Fibroblast of lung (primary cell): ENCODE measurements around the gene PRDX2. TPM values are rescaled to one million over a fixed set of nuclear protein-coding genes. Genes with fewer than 3 reads are reported as not detected.

Experiments
- DNase-seq, 2 donors: peaks; one replicate each; pipeline versions ENCODE4 v3.0.0 to v3.0.0-alpha.2; 2010; ENCODE audit warnings: low read depth in 2 of 2
- H2AFZ ChIP-seq: 2 replicates; pipeline ENCODE4 v1.5.1; 2012; ENCODE audit warnings: low read length, control low read depth, inconsistent platforms
- H3K27ac ChIP-seq: 2 replicates; pipeline ENCODE4 v1.5.1; 2011; ENCODE audit warnings: low read length, control low read depth; ENCODE audit not compliant: insufficient read depth
- H3K27me3 ChIP-seq: 2 replicates; pipeline ENCODE4 v1.5.1; 2011; ENCODE audit warnings: mild to moderate bottlenecking, low read length; ENCODE audit not compliant: control insufficient read depth, insufficient read depth
- H3K36me3 ChIP-seq: 2 replicates; pipeline ENCODE4 v1.5.1; 2011; ENCODE audit warnings: low read length; ENCODE audit not compliant: control insufficient read depth, insufficient read depth
- H3K4me1 ChIP-seq: 2 replicates; pipeline ENCODE4 v1.5.1; 2011; ENCODE audit warnings: low read length; ENCODE audit not compliant: control insufficient read depth, insufficient read depth; ENCODE audit errors: extremely low read depth
- H3K4me2 ChIP-seq: 2 replicates; pipeline ENCODE4 v1.5.1; 2011; ENCODE audit warnings: low read length, control low read depth; ENCODE audit not compliant: insufficient read depth; ENCODE audit errors: extremely low read depth
- H3K4me3 ChIP-seq, 4 experiments: fragments of 200-600 bp in 1 of 4; sonication (generic) in 1 of 4; replicated peaks in 1 of 4; 2 replicates each; pipeline ENCODE4 v1.5.1; 2011 to 2016; ENCODE audit warnings: low read length in 4 of 4, low read depth in 3 of 4, mild to moderate bottlenecking in 3 of 4, control low read depth in 2 of 4, inconsistent platforms in 1 of 4, mixed read lengths in 1 of 4; ENCODE audit not compliant: insufficient read depth in 1 of 4; ENCODE audit errors: control extremely low read depth in 1 of 4
- H3K79me2 ChIP-seq: 2 replicates; pipeline ENCODE4 v1.5.1; 2012; ENCODE audit warnings: mild to moderate bottlenecking, low read length, inconsistent platforms; ENCODE audit not compliant: control insufficient read depth, insufficient read depth
- H3K9ac ChIP-seq: 2 replicates; pipeline ENCODE4 v1.5.1; 2011; ENCODE audit warnings: mild to moderate bottlenecking, low read length, control low read depth; ENCODE audit not compliant: insufficient read depth
- H3K9me3 ChIP-seq: 2 replicates; pipeline ENCODE4 v1.5.1; 2012; ENCODE audit warnings: low read depth, low read length; ENCODE audit not compliant: control insufficient read depth, insufficient read depth
- H4K20me1 ChIP-seq: 2 replicates; pipeline ENCODE4 v1.5.1; 2011; ENCODE audit warnings: low read length; ENCODE audit not compliant: control insufficient read depth, insufficient read depth; ENCODE audit errors: extremely low read depth
- EZH2 ChIP-seq: IDR thresholded peaks from 2 replicates; pipeline ENCODE4 v1.5.1; 2012; ENCODE audit warnings: low read length, control low read depth, mild to moderate bottlenecking; ENCODE audit errors: missing control alignments
- polyA plus RNA-seq, 2 donors: library from polyadenylated mRNA; depleted of rRNA in 1 of 2; stranded (reverse) in 1 of 2; unstranded in 1 of 2; fragments of >200 nt; gene quantifications; 2 replicates each; pipeline ENCODE4 v1.2.1, GENCODE V29; 2011 to 2012; ENCODE audit warnings: missing spikeins in 1 of 2
- total RNA-seq: library from RNA; depleted of rRNA; stranded (reverse); fragments of >200 nt; gene quantifications from 2 replicates; pipeline ENCODE4 v1.2.1, GENCODE V29; 2014
- TF ChIP-seq, protein P1 (sequence below), 2 donors: IDR thresholded peaks in 1 of 2; conservative IDR thresholded peaks in 1 of 2; 1 replicate in 1 of 2; 2 replicates in 1 of 2; pipeline ENCODE4 v1.5.1; 2011 to 2012; ENCODE audit warnings: low read length in 2 of 2, control low read depth in 1 of 2, inconsistent platforms in 1 of 2, low read depth in 1 of 2, mild to moderate bottlenecking in 1 of 2

PRDX2 gene
- total and polyA plus RNA-seq, 2 donors (not counting 1 experiment from before 2014, with no cell fraction given) = 186 to 228 TPM

DNA sequence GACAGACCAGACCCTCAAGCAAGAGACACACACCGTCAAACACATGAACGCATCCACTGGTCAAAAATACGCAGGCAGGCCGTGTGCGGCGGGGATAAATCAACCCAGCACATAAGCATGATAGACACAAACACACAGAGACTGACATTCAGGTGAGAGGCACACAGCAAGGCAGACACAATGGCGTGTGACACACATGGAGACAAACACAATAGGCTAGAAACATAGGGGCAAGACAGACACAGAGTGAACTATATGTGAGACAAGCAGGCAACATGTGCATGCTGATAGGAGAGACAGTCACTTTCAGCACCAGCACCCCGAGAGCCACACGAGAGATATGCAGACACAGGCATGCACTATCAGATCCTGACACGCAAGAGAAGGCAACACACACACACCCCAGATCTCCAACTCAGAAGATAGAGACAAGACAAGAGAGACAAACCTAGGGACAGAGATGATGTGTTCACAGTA lies 17.2 kb downstream of the PRDX2 start:
- no peak for DNase-seq

DNA sequence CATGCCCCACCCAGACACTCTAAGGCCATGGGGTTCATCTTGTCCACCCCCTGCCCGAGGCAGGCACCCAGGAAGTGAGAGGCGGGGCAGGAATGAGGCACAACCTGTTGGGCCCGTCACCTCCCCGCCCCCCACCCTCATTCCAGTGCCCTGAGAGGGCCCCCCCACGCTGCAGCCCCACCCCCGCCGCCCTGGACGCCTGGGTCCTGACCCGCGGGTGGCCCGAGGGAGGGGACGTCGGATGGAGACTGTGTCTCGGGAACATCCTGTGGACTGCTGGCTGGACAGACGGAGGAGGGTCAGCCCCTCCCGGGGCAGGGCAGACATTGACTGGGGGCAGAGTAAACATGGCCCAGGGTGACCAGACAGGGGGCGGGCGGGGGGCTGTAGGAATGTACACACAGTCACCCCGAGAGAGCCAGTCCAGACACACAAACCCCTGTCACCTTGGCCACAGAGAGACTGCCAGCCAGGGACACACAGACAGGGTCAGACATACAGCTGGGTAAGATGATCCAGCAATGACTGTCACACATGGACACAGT lies 17.7 kb downstream of the PRDX2 start:
- H2AFZ ChIP-seq = no peak overlapping the region
- TF ChIP-seq EZH2 = no peak
- TF ChIP-seq, protein P1, sequence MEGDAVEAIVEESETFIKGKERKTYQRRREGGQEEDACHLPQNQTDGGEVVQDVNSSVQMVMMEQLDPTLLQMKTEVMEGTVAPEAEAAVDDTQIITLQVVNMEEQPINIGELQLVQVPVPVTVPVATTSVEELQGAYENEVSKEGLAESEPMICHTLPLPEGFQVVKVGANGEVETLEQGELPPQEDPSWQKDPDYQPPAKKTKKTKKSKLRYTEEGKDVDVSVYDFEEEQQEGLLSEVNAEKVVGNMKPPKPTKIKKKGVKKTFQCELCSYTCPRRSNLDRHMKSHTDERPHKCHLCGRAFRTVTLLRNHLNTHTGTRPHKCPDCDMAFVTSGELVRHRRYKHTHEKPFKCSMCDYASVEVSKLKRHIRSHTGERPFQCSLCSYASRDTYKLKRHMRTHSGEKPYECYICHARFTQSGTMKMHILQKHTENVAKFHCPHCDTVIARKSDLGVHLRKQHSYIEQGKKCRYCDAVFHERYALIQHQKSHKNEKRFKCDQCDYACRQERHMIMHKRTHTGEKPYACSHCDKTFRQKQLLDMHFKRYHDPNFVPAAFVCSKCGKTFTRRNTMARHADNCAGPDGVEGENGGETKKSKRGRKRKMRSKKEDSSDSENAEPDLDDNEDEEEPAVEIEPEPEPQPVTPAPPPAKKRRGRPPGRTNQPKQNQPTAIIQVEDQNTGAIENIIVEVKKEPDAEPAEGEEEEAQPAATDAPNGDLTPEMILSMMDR (conservative IDR thresholded peaks at IDR 0.05 in 1 of 2, IDR thresholded peaks at IDR 0.05 in 1 of 2; ENCODE audit: low read depth in 1 of 2, low read length in 2 of 2) = no peak
- no peak for DNase-seq

More for the DNA sequence above, 17.2 kb downstream of the PRDX2 start:
- H3K4me3 ChIP-seq = no peak overlapping the region
- H3K79me2 ChIP-seq = no peaks in the 10 kb centered on the region
- H3K4me2 ChIP-seq = no peak overlapping the region
- peak overlapping the region; percentile 0 for H3K27ac ChIP-seq
- H3K9ac ChIP-seq = peak overlapping the region; percentile 3
- TF ChIP-seq EZH2 = no peak
- TF ChIP-seq, protein P1 (conservative IDR thresholded peaks at IDR 0.05 in 1 of 2, IDR thresholded peaks at IDR 0.05 in 1 of 2; ENCODE audit: low read depth in 1 of 2, low read length in 2 of 2) = no peak
- H3K36me3 ChIP-seq = no peaks in the 10 kb centered on the region
- H3K27me3 ChIP-seq = no peaks in the 10 kb centered on the region
- H2AFZ ChIP-seq = no peak overlapping the region
- no peaks in the 10 kb centered on the region for H4K20me1 ChIP-seq
- H3K4me1 ChIP-seq = peaks cover 45% of the 10 kb centered on the region
- H3K9me3 ChIP-seq = no peaks in the 10 kb centered on the region

DNA sequence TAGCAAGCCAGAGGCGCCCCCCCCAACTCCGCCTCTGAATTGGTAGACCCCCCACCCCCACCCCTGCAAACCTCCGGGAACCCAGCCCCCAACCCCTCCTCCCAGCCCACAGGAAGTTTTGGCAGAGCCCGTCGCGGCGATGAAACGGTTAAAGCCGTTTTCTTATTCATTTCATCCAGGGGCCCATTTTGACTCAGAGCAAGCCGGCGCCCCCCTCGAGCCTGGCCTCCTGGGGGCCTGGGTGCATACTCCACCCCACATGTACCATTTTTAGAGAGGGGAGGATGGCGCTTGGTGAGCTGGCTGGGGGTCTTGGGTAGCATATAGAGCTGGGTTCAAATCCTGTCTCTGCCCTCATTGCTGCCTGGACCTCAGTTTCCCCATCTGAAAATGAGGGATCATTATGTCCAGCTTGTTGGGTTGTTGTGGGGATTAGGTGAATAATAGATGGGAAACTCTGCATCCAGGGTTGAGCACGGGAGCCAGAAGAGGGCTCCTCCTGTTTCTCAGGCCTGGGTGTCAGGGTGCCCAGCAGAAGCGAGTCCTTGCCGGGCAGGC lies 18.2 kb downstream of the PRDX2 start:
- TF ChIP-seq EZH2 = no peak
- TF ChIP-seq, protein P1 (conservative IDR thresholded peaks at IDR 0.05 in 1 of 2, IDR thresholded peaks at IDR 0.05 in 1 of 2; ENCODE audit: low read depth in 1 of 2, low read length in 2 of 2) = no peak
- peak overlapping the region in 1 of 4 experiments; percentile 57 for H3K4me3 ChIP-seq
- H3K27ac ChIP-seq = peak overlapping the region; percentile 88

More for the DNA sequence above, 17.7 kb downstream of the PRDX2 start:
- Histone ChIP-seq H3K27ac (peak overlapping the region; percentile 88), H3K9ac (peak overlapping the region; percentile 76), H3K9me3 (no peaks in the 10 kb centered on the region), H4K20me1 (no peaks in the 10 kb centered on the region), H3K4me2 (peak overlapping the region; percentile 48), H3K36me3 (no peaks in the 10 kb centered on the region), H3K79me2 (no peaks in the 10 kb centered on the region), H3K27me3 (no peaks in the 10 kb centered on the region), H3K4me3 (no peak overlapping the region), H3K4me1 (peaks cover 45% of the 10 kb centered on the region)

More for the DNA sequence above, 18.2 kb downstream of the PRDX2 start:
- Histone ChIP-seq H3K9ac (peak overlapping the region; percentile 76), H3K27me3 (no peaks in the 10 kb centered on the region), H3K4me1 (peaks cover 46% of the 10 kb centered on the region), H3K9me3 (no peaks in the 10 kb centered on the region), H3K4me2 (peak overlapping the region; percentile 48), H3K36me3 (no peaks in the 10 kb centered on the region), H2AFZ (no peak overlapping the region), H4K20me1 (no peaks in the 10 kb centered on the region), H3K79me2 (no peaks in the 10 kb centered on the region)
- no peak for DNase-seq
